Gastroesophageal sphincter (tissue), 3 donors: ENCODE results near the gene ADH1B.

Experiments used
- CTCF ChIP-seq, 4 experiments: fragments of 200-600 bp in 2 of 4; fragments of 450-650 bp in 2 of 4; sonication (generic) in 1 of 4; IDR thresholded peaks; one replicate each; pipeline ENCODE4 v1.5.1; 2017 to 2019; ENCODE audit warnings: antibody characterized with exemption in 4 of 4, mild to moderate bottlenecking in 2 of 4, moderate library complexity in 2 of 4
- EP300 ChIP-seq: sonication (generic); formaldehyde crosslinking; IDR thresholded peaks from one replicate; pipeline ENCODE4 v1.6.1; 2017; ENCODE audit warnings: antibody characterized with exemption, mild to moderate bottlenecking
- POLR2A ChIP-seq, 2 donors: fragments of 450-650 bp; IDR thresholded peaks; one replicate each; pipeline ENCODE4 v1.6.1; 2017; ENCODE audit warnings: antibody characterized with exemption in 2 of 2, mild to moderate bottlenecking in 2 of 2, moderate library complexity in 1 of 2
- POLR2AphosphoS5 ChIP-seq: sonication (generic); formaldehyde crosslinking; IDR thresholded peaks from one replicate; pipeline ENCODE4 v1.6.1; 2017; ENCODE audit warnings: antibody characterized with exemption

- TF ChIP-seq CTCF (IDR thresholded peaks at IDR 0.05) (no peak), POLR2AphosphoS5 (no peak), POLR2A (IDR thresholded peaks at IDR 0.05) (no peak), EP300 (no peak)
Observed at GRCh38 chr4:99314211-99314610, 7.0 kb downstream of the ADH1B start.
